Measurements from ENCODE around the gene KLHL15. TPM values are rescaled to one million over a fixed set of nuclear protein-coding genes. Genes with fewer than 3 reads are reported as not detected.

KLHL15 gene, protein sequence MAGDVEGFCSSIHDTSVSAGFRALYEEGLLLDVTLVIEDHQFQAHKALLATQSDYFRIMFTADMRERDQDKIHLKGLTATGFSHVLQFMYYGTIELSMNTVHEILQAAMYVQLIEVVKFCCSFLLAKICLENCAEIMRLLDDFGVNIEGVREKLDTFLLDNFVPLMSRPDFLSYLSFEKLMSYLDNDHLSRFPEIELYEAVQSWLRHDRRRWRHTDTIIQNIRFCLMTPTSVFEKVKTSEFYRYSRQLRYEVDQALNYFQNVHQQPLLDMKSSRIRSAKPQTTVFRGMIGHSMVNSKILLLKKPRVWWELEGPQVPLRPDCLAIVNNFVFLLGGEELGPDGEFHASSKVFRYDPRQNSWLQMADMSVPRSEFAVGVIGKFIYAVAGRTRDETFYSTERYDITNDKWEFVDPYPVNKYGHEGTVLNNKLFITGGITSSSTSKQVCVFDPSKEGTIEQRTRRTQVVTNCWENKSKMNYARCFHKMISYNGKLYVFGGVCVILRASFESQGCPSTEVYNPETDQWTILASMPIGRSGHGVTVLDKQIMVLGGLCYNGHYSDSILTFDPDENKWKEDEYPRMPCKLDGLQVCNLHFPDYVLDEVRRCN
- 1.5 TPM for polyA plus RNA-seq (2012; ENCODE audit: insufficient read length, low read depth)

DNA sequence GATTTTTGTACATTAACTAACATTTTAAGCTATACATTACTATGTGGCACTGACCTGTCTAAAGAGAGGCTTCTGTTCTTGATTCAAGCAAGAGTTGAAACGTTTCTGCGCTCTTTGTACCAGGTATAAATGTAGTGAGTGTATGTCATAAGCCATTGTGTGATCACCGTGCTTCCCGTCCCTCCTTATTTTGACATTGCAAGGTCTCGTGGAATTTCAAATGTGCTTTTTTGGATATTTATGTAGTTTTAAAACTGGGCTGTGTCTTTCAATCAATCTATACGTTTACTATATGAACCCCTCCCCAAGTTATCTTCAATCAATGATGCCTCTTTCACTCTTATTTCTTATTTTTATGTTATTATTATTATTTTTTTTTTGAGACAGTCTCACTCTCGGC, at the start of gene KLHL15:
Gene KLHL15, minus strand, starts transcription at position 101 of the 400 bp plus-strand sequence. CDS start 20,493 bp downstream, outside the sequence.
- TF ChIP-seq, protein P1, sequence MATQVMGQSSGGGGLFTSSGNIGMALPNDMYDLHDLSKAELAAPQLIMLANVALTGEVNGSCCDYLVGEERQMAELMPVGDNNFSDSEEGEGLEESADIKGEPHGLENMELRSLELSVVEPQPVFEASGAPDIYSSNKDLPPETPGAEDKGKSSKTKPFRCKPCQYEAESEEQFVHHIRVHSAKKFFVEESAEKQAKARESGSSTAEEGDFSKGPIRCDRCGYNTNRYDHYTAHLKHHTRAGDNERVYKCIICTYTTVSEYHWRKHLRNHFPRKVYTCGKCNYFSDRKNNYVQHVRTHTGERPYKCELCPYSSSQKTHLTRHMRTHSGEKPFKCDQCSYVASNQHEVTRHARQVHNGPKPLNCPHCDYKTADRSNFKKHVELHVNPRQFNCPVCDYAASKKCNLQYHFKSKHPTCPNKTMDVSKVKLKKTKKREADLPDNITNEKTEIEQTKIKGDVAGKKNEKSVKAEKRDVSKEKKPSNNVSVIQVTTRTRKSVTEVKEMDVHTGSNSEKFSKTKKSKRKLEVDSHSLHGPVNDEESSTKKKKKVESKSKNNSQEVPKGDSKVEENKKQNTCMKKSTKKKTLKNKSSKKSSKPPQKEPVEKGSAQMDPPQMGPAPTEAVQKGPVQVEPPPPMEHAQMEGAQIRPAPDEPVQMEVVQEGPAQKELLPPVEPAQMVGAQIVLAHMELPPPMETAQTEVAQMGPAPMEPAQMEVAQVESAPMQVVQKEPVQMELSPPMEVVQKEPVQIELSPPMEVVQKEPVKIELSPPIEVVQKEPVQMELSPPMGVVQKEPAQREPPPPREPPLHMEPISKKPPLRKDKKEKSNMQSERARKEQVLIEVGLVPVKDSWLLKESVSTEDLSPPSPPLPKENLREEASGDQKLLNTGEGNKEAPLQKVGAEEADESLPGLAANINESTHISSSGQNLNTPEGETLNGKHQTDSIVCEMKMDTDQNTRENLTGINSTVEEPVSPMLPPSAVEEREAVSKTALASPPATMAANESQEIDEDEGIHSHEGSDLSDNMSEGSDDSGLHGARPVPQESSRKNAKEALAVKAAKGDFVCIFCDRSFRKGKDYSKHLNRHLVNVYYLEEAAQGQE (IDR thresholded peaks at IDR 0.05; ENCODE audit: insufficient read depth in 1 of 2, low read depth in 2 of 2, low read length in 2 of 2), result no peak
- no peak for TF ChIP-seq POLR2AphosphoS5 (IDR thresholded peaks at IDR 0.05; ENCODE audit: low read depth, low read length)
- no peak for TF ChIP-seq FOXP2 (optimal IDR thresholded peaks at IDR 0.05; ENCODE audit: borderline replicate concordance, extremely low read depth, extremely low read length, insufficient read depth)
- TF ChIP-seq TAF1 (IDR thresholded peaks at IDR 0.05; ENCODE audit: borderline replicate concordance, insufficient read depth, low read length), result no peak
- TF ChIP-seq SIN3A (IDR thresholded peaks at IDR 0.05; ENCODE audit: borderline replicate concordance, insufficient read depth, low read length), result no peak

DNA sequence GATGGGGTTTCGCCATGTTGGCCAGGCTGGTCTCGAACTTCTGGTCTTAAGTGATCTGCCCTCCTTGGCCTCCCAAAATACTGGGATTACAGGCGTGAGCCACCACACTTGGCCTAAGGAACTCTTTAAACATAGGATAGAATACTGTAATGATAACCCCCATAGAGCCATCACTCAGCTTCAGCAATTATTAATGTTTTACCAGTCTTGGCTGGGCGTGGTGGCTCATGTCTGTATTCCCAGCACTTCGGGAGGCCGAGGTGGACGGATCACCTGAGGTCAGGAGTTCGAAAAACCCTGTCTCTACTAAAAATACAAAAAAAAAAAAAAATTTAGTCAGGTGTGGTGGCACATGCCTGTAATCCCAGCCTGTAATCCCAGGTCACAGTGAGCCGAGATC, 42.9 kb upstream of the KLHL15 start:
- no peak for TF ChIP-seq TAF1 (IDR thresholded peaks at IDR 0.05; ENCODE audit: borderline replicate concordance, insufficient read depth, low read length)
- TF ChIP-seq, protein P1 (IDR thresholded peaks at IDR 0.05; ENCODE audit: insufficient read depth in 1 of 2, low read depth in 2 of 2, low read length in 2 of 2), result no peak

DNA sequence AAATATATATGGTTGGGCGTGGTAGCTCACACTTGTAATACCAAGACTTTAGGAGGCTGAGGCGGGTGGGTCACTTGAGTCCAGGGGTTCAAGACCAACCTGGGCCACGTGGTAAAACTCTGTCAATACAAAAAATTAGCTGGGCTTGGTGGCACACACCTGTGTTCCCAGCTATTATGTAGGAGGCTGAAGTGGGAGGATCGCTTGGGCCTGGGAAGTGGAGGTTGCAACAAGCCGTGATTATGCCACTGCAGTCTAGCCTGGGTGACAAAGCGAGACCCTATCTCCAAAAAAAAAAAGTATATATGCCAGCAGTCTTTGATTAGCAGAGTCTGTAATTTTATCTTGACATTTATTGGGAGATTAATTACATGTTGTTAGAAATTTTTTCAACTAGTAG, 36.5 kb upstream of the KLHL15 start:
- TF ChIP-seq FOXP2 (optimal IDR thresholded peaks at IDR 0.05; ENCODE audit: borderline replicate concordance, extremely low read depth, extremely low read length, insufficient read depth) (no peak), POLR2AphosphoS5 (IDR thresholded peaks at IDR 0.05; ENCODE audit: low read depth, low read length) (no peak; the same call in 1 of the 2 replicates), TAF1 (IDR thresholded peaks at IDR 0.05; ENCODE audit: borderline replicate concordance, insufficient read depth, low read length) (no peak), SIN3A (IDR thresholded peaks at IDR 0.05; ENCODE audit: borderline replicate concordance, insufficient read depth, low read length) (no peak)
- TF ChIP-seq, protein P1 (IDR thresholded peaks at IDR 0.05; ENCODE audit: insufficient read depth in 1 of 2, low read depth in 2 of 2, low read length in 2 of 2), result no peak

DNA sequence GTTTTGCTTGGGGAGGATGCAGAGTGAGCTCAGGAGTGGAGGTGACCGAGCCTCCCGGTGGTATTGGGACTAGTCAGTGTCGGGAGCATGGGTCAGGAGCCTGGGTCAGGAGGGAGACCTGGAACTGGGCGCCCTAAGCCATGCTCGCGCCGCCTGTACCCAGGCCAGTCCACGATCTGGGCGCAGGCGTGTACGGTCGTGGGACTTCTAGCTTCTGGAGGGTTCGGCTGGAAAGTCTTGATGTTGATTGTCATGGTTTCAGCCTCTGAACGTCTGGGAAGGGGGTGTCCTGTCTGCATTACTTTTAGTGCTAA, 28.0 kb upstream of the KLHL15 start:
- TF ChIP-seq, protein P1 (IDR thresholded peaks at IDR 0.05; ENCODE audit: insufficient read depth in 1 of 2, low read depth in 2 of 2, low read length in 2 of 2), result no peak
- TF ChIP-seq SIN3A (IDR thresholded peaks at IDR 0.05; ENCODE audit: borderline replicate concordance, insufficient read depth, low read length), result 0 out of 2 replicates have a peak, but pooled peaks have one; percentile 3
- no peak for TF ChIP-seq TAF1 (IDR thresholded peaks at IDR 0.05; ENCODE audit: borderline replicate concordance, insufficient read depth, low read length)

Measured in PFSK-1 (cell line).